ENCODE data around the gene SEZ6L2.

Gene SEZ6L2

DNA sequence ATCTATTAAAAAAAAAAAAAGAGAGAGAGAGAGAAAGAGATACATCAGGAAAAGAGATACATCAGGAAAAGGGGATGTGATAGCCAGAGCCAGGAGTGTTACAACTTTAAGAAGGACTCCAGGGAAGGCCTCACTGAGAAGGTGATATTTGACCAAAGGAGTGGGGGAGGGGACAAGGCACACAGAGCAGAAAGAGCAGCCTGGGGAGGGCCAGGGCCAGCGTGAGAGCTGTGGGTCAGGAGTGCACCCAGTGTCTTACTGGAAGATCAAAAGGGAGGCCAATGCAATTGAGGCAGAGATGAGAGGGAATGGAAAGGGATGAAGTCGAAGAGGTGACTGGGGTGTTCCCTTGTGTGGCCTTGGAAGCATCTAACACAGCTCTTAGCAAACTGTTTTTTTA lies 8.6 kb upstream of the SEZ6L2 start:
- POLR2A ChIA-PET = interaction anchor here (0.7 to 1.0 kb wide), 5 partner anchors 18 to 1417 kb away, joined by 3 to 7 read pairs (median 3); partner anchors contain the start of gene KCTD13
- Histone ChIP-seq H3K4me1 (ENCODE audit: control insufficient read depth, insufficient read depth, low read length) (no peaks in the 10 kb centered on the region), H3K27ac (ENCODE audit: extremely low read depth, low read depth, low read length) (no peak overlapping the region), H3K4me3 (ENCODE audit: low read depth, low read length) (no peak overlapping the region), H3K36me3 (ENCODE audit: control insufficient read depth in 2 of 2, insufficient read depth in 1 of 2, low read length in 2 of 2) (peaks cover 0 to 2% of the 10 kb centered on the region in 2 experiments; a peak in 2 of 3 replicates), H3K9me3 (ENCODE audit: control insufficient read depth, insufficient read depth, low read depth, low read length) (no peaks in the 10 kb centered on the region)
- no peak for TF ChIP-seq ZNF529 (tag by site-specific recombination; IDR thresholded peaks at IDR 0.05; ENCODE audit: insufficient replicate concordance)
- CTCF ChIA-PET = interaction anchor here (0.7 to 1.5 kb wide), 2 partner anchors 98 to 115 kb away, joined by 4 read pairs; partner anchors contain the start of gene C16orf92

DNA sequence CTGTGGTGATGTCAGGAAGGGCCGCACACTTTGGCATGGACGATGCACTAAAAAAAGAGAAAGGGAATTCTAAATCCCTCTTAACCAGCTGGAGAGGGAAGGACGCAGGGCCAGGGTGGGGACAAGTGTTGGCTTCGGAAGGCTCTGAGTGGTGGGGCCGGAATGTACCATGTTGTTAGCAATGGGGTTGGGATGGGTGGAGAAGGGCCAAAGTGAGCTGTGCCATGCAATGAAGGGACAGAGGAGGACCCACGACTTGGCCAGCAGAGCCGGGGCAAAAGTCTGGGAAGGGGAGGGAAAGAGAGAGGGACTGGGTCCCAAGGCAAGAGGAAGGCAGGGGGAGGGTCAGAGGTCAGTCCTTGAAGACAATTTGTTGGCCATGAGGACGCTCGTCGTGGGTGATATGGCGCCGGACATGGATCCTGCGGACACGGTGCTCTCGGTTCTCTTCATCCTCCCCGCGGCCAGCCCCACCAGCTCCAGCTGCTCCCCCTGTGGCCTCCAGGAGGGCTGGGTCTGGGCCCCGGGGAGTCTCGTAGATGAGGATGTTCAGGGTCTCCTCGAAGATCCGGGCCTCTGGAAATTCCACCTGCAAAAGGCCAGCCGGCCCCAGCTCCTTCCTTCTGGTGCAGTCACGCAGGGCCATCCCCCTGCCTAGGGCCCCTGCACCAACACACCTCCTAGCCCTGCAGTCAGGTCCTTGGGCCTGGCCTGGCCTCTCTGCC lies 7.3 kb upstream of the SEZ6L2 start:
- no peak overlapping the region for H3K27ac ChIP-seq (ENCODE audit: extremely low read depth, low read depth, low read length)
- H3K4me3 ChIP-seq (ENCODE audit: low read depth, low read length) = no peak overlapping the region
- H3K4me1 ChIP-seq (ENCODE audit: control insufficient read depth, insufficient read depth, low read length) = no peaks in the 10 kb centered on the region
- peaks cover 0 to 2% of the 10 kb centered on the region in 2 experiments; a peak in 2 of 3 replicates for H3K36me3 ChIP-seq (ENCODE audit: control insufficient read depth in 2 of 2, insufficient read depth in 1 of 2, low read length in 2 of 2)
- ChIA-PET POLR2A (interaction anchor here (0.5 kb wide), 1 partner anchor 1010 kb away, joined by 7 read pairs; no protein-coding TSS in a partner anchor), CTCF (interaction anchor here (0.7 to 1.0 kb wide), 2 partner anchors 122 to 126 kb away, joined by 3 read pairs; no protein-coding TSS in a partner anchor)
- no peaks in the 10 kb centered on the region for H3K9me3 ChIP-seq (ENCODE audit: control insufficient read depth, insufficient read depth, low read depth, low read length)
- TF ChIP-seq, protein P1, sequence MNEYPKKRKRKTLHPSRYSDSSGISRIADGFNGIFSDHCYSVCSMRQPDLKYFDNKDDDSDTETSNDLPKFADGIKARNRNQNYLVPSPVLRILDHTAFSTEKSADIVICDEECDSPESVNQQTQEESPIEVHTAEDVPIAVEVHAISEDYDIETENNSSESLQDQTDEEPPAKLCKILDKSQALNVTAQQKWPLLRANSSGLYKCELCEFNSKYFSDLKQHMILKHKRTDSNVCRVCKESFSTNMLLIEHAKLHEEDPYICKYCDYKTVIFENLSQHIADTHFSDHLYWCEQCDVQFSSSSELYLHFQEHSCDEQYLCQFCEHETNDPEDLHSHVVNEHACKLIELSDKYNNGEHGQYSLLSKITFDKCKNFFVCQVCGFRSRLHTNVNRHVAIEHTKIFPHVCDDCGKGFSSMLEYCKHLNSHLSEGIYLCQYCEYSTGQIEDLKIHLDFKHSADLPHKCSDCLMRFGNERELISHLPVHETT (tag by site-specific recombination; IDR thresholded peaks at IDR 0.05) = no peak
- no peak for TF ChIP-seq ZNF571 (tag by site-specific recombination; IDR thresholded peaks at IDR 0.05)
- TF ChIP-seq ZNF660 (tag by site-specific recombination; IDR thresholded peaks at IDR 0.05) = no peak
- no peak for TF ChIP-seq ZNF140 (tag by site-specific recombination; IDR thresholded peaks at IDR 0.05)
- no peak for TF ChIP-seq ZNF560 (tag by site-specific recombination; IDR thresholded peaks at IDR 0.05; ENCODE audit: borderline replicate concordance)
- TF ChIP-seq IKZF3 (tag by site-specific recombination; IDR thresholded peaks at IDR 0.05) = no peak
- 0 out of 2 replicates have a peak, but pooled peaks have one; percentile 18 for TF ChIP-seq ZFP69B (tag by site-specific recombination; IDR thresholded peaks at IDR 0.05)
- TF ChIP-seq EGR2 (tag by site-specific recombination; IDR thresholded peaks at IDR 0.05; ENCODE audit: low read depth) = no peak
- no peak for TF ChIP-seq ZNF626 (tag by site-specific recombination; IDR thresholded peaks at IDR 0.05)
- no peak for TF ChIP-seq ZNF239 (tag by site-specific recombination; IDR thresholded peaks at IDR 0.05)
- no peak for TF ChIP-seq ZBTB17 (tag by site-specific recombination; IDR thresholded peaks at IDR 0.05)
- TF ChIP-seq, protein P2, sequence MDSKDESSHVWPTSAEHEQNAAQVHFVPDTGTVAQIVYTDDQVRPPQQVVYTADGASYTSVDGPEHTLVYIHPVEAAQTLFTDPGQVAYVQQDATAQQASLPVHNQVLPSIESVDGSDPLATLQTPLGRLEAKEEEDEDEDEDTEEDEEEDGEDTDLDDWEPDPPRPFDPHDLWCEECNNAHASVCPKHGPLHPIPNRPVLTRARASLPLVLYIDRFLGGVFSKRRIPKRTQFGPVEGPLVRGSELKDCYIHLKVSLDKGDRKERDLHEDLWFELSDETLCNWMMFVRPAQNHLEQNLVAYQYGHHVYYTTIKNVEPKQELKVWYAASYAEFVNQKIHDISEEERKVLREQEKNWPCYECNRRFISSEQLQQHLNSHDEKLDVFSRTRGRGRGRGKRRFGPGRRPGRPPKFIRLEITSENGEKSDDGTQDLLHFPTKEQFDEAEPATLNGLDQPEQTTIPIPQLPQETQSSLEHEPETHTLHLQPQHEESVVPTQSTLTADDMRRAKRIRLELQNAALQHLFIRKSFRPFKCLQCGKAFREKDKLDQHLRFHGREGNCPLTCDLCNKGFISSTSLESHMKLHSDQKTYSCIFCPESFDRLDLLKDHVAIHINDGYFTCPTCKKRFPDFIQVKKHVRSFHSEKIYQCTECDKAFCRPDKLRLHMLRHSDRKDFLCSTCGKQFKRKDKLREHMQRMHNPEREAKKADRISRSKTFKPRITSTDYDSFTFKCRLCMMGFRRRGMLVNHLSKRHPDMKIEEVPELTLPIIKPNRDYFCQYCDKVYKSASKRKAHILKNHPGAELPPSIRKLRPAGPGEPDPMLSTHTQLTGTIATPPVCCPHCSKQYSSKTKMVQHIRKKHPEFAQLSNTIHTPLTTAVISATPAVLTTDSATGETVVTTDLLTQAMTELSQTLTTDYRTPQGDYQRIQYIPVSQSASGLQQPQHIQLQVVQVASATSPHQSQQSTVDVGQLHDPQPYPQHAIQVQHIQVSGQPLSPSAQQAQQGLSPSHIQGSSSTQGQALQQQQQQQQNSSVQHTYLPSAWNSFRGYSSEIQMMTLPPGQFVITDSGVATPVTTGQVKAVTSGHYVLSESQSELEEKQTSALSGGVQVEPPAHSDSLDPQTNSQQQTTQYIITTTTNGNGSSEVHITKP (tag by site-specific recombination; IDR thresholded peaks at IDR 0.05) = peak; percentile 87
- TF ChIP-seq ZNF274 (IDR thresholded peaks at IDR 0.05; ENCODE audit: low read length) = no peak
- no peak for TF ChIP-seq ZNF274 (tag by site-specific recombination; IDR thresholded peaks at IDR 0.05; ENCODE audit: borderline replicate concordance)
- TF ChIP-seq ZNF202 (tag by site-specific recombination; IDR thresholded peaks at IDR 0.05; ENCODE audit: borderline replicate concordance) = no peak
- TF ChIP-seq ZNF596 (tag by site-specific recombination; IDR thresholded peaks at IDR 0.05) = no peak
- TF ChIP-seq ZNF701 (tag by site-specific recombination; IDR thresholded peaks at IDR 0.05) = no peak
- TF ChIP-seq ZNF324 (tag by site-specific recombination; IDR thresholded peaks at IDR 0.05) = no peak
